Suppressor macrophage (primary cell): ENCODE data around the gene SYNE2.
"Not testable (repeated sequence)": the region's sequence is repeated elsewhere in the genome, so short reads cannot be mapped to it uniquely, and the experiment has no call there.

ENCODE experiments used
- DNase-seq, 4 experiments: peaks; one replicate each; pipeline ENCODE4 v3.0.0-alpha.2; 2020 to 2022

Gene SYNE2

DNA sequence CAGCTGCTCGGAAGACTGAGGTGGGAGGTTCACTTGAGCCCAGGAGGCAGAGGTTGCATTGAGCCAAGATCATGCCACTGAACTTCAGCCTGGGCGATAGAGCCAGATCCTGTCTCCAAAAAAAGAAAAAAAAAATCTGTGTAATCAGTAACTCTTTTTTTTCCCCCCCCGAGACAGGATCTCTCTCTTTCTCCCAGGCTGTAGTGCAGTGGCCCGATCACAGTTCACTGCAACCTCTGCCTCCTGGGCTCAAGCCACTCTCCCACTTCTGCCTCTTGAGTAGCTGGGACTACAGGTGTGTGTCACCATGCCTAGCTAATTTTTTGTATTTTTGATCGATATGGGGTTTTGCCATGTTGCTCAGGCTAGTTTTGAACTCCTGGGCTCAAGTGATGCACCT, 113.6 kb downstream of the SYNE2 start:
- DNase-seq: no peak

DNA sequence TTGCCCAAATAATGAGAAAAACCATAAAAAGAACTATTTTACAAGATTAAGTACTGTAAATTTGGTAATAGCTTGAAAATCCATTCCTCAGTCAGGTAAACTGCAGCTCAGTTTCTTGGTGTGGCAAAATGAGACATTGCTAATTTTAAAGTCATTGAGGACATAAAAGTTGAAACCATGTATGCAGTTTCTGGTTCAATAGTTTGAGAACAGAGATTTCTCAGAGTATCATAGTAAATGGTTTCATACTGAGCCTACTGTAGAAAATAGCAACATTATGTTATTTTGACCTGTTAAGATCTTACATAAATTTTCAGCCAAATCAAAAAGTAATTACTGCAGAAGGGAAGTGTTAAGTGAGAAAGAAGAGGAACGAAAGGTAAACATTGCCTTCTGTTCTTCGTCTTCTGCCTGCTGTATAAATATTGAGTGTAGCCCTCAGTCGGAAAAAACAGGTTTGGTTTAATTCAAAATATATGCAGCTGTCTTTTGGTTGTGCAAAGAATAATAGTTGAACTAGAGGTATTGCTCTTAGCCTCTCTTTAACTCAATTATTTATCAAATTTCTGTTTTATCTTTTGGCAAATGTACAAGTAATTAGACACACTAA, 119.6 kb downstream of the SYNE2 start:
- DNase-seq: no peak

DNA sequence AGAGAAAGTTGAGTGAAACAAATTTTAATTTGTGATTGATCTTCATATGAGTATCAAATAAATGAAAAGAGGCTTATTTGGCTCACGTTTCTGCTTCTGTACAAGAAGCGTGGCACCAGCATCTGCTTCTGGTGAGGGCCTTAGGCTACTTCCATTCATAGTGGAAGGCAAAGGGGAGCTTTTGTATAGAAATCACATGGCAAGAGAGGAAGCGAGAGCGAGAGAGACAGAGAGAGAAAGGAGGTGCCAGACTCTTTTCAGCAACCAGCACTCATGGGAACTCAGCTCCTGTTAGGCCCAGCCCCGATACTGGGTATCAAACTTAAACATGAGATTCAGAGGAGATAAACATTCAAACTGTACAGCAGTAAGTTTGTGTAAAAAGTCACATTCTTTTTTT, 121.4 kb downstream of the SYNE2 start:
- no peak for DNase-seq

DNA sequence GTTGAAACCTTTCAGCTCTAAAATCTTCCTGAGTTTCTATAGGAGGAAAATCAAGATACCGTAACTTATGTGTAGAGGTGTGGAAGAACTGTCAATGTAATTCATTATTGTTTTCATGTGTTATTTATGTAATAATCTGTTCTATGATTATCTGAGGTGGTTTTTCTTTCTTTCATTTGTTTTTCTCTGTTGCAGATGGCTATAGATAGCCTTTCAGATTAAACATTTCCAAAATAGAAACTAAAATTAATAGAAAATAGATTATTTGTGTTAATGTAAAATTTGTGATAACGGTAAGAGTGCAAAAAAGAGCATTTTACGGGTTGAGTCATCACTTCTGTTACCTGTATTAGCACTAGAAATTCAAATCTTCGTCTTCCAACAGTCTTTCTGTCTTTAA, 128.8 kb downstream of the SYNE2 start:
- DNase-seq: no peak

DNA sequence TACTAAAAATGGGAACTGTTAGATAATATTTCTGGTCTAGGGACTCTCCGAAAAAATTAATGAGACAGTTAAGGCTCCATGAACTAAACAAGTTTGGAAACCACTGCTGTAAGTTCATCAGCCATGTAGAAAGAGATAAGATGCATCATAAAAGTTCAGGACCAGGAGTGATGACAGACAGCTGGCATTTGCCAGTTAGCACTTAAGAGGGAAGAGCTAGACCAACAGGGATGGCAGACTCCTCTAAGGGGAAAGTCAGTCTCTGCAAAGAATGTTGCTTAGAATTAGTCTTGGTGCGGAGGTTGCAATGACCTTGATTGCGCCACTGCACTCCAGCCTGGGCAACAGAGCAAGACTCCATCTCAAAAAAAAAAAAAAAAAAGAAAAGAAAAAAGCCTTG, 129.4 kb downstream of the SYNE2 start:
- no peak for DNase-seq

DNA sequence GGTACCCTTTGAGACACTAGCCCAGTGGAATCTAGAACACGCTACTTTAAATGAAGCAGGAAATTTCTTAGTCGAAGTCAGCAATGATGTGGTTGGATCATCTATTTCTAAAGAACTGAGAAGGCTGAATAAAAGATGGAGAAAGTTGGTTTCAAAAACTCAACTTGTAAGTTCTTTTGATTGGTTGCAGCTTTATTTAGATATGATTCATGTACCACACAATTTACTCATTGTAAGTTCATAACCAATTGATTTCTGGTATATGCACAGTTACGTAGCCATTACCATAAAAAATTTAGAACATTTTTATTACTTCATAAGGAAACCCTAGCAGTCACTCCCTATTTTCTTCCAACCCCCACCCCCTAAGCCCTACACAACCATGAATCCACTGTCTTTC, 129.8 kb downstream of the SYNE2 start:
- DNase-seq: no peak

DNA sequence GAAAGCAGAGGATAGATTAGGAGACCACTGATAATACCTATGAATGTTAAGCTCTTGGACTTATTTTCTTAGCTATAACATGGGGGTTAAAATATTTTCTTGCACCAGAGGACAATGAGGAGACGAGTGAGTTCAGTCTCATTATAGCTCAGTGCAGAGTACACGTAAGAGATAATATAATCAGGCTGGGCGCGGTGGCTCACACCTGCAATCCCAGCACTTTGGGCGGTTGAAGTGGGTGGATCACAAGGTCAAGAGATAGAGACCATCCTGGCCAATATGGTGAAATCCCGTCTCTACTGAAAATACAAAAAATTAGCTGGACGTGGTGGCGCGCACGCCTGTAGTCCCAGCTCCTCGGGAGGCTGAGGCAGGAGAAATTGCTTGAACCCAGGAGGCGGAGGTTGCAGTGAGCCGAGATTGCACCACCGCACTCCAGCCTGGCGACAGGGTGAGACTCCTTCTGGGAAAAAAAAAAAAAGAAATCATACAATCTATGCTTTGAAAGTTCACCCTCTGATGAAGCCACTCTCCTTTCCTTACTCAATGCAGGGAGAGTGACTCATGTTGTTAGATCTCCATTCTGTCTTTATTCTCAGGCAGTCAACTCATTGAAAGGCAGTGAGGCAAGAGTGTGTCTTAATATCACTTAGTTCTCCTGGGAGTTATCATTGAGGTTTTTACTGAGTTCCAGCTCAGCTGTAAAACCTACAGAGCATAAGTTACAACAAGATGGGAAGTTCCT, 134.2 kb downstream of the SYNE2 start:
- peak in 1 of 4 experiments; percentile 8 for DNase-seq

DNA sequence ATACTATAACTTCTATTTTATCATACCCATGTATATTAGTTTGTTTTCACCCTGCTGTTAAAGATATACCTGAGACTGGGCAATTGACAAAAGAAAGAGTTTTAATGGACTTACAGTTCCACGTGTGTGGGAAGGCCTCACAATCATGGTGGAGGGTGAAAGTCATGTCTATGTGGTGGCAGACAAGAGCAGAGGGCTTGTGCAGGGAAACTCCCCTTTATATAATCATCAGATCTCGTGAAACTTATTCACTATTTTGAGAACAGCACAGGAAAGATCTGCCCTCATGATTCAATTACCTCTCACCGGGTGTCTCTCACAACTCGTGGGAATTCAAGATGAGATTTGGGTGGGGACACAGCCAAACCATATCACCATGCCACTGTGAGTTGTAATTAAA, 135.8 kb downstream of the SYNE2 start:
- no peak for DNase-seq

DNA sequence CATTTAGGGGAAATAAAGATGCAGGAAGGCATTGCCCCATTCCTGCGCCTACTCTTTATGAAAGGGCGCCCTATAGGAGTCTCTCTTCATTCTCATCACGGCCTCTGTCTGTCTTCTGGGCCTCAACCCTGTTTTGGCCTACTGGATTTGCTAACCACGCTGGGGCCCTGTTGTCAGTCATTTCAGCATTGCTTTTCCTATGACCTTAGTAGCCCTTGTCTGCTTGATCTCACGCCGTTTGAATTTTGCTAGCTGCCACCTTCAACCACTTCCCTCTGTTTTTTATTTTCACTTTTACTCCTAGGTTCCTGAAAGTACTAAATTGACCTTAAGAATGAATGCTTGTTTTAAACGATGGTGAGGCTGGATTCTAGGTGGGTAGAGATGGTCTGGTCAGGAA, 139.0 kb downstream of the SYNE2 start:
- DNase-seq: peak in 1 of 4 experiments; percentile 2

DNA sequence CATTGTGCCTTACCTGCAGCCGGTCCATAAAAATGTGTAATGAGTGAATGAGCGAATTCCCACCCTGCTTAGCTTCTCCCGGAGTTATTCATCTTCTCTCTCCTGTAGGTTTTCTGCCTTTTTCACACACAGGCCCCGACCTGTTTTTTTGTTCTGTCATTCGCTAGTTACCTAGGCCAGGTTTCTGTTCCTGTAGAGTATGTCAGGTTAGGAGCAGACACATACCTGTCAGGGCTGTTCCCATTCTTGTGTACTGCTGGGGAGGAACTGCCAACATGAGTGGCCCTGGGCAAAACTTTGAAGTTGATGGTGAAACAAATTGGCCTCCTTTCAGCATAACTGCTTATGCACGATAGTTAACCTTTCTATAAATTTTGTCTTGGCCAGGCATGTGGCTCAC, 140.1 kb downstream of the SYNE2 start:
- DNase-seq: no peak

DNA sequence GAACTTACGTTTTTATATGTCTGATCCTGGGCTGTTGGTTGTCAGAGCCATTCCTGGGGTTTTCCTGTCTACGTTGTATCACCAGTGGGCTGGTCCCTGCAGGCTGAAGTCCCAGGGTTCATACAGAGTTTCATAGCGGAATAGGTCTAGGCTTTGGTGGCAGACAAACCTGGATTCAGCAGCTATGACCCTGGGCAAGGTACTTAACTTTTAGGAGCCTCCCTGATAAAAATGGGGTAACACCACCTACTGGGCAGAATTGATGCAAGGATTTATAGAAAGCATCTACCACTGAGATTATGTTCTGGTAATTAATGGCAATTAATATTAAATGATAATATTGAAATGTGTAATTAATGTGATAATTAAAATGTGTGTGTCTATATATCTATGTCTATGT, 141.2 kb downstream of the SYNE2 start:
- DNase-seq: no peak

DNA sequence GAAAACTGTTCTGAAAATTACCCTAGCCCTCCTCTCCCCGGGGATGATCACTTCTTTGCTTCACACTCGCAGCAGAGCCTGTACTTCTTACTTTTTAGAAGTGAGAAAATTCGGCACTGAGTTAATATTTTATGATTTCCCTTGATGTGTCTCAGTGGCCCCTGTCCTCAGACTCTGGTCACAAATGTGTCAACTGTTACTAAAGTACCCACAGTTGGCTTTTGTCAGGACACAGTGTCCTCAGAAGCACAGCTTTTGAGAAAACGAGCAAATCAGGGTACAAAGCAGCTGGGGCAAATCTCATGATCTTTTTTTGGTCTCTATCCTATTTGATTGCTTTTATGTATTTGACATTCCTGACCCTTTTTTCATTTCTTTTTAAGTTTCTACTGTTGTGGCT, 142.5 kb downstream of the SYNE2 start:
- no peak for DNase-seq

DNA sequence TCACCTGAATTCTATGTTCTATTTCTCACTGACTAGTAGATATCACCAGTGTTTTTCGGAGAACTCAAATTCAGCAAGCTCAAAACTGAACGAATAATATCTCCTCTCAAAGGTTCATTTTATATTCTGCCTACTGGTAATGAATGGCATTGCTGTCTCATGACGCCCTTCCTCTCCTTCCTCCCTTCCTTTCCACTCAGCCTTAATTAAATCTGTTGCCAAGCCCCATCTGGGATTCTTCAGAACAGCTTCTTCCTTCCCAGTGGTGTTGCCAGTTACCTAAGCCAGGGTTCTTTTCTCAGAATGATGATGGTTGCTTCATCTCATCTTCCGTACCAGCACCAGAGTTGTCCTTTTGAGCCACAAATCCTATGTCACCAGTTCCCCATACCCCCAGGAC, 143.2 kb downstream of the SYNE2 start:
- no peak for DNase-seq

DNA sequence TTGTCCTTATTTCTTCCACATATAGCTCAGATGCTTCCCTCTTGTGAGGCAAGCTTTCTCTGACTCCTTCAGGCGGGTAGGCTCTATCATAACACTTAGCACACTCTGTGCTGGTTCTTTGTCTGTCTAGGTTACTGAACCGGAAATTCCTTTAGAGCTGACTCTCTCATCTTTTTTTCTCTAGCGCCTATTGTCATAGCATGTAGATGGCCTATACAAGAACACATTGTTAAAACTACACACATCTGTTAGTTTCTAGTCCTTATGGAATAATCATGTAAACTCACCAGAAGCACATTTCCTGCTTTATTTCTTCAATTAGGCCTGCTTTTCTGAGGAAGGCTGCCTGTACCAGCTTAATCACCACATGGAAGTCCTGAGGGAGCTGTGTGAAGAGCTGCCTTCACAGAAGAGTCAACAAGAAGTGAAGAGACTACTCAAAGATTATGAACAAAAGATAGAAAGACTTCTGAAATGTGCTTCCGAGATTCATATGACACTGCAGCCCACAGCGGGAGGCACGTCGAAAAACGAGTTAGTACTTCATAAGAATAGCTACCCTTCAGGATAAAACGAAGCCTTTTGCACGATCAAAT, 143.9 kb downstream of the SYNE2 start:
- no peak for DNase-seq

DNA sequence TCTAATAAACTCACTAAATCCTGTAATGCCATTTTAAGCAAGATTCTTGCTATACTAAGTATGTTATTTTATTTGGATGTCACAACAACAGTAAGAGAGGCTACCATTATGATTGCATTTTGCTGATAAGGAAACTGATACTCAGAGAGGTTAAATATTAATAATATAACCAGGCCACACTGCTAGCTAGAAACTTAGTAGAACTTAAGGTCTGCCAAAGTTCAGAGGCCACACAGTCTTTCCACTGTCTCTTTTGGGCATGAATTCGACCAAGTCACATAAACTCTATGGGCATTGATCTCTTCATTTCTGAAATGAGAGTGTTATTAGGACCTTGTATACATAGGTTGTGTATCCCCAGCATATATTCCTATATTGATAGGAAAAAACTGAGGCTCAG, 147.9 kb downstream of the SYNE2 start:
- DNase-seq: no peak

DNA sequence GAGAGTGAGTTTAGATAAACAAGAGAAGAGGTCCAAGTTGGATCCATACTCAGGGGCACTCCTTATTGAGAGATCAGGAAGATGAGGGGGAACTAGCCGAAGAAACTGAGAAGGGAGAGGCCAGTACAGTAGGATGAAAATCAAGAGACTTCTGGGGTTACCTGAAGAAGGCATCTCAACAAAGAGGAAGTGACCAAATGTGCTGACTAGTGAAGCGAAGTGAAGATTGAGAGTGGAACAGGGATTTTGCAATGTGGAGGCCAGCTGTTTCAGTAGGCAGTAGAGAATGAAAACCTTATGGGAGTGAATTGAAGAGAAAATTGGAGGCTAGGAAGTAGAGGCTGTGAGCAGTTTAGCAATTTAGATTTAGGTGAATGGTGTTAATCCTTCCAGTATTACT, 153.0 kb downstream of the SYNE2 start:
- DNase-seq: peak in 1 of 4 experiments; percentile 6

DNA sequence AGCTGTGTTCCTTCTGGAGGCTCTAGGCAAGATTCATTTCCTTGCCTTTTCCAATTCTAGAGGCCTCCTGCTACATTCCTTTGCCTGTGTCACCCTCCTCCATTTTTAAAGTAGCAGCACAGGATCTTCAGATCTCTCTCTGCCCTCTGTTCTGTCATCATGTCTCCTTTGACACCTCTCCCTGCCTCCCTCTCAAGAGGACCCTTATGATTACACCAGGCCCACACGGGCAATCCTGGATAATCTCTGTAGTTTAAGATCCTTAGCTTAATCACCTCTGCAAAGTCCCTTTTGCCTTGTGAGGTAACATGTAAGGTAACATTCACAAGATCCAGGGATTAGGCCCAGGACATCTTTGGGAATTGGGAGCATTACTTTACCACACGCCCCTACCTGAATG, 155.2 kb downstream of the SYNE2 start:
- no peak for DNase-seq

DNA sequence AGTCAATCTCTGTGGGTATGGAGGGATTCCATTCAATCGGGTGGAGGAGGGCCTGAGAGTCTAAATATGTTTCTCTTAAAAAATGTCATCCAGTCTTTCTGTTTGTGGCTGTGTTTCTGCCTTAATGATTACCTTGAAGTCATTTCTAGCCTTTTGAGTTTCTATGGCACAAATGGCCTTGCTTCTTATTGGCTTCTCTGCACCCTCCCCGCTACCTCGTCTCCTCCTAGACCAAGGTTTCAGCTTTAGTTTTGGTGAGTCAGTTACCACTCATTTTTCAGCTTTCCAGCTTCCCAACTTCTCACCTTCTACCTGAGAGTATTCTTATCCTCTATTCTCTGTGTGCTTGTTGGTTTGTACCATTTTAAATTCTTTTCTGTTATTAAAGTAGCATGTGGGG, 159.2 kb downstream of the SYNE2 start:
- DNase-seq: no peak

DNA sequence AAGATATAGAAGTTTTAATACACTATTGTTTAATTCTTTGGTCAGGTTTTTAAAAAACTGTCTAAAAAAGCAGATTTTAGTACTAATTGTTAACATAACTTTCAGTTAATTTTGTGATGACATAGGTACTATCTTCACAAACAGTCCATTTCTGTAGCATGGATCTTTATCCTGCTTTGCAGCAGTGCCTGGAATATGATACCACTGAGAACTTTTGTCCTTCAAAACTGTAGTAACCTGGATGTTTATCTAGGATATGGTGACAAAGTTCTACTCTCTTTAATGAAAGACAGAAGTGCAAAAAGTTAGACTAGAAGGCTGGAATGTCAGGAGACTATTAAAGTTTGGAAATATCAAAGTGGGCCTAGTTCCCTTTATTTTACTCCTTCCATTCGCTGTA, 159.9 kb downstream of the SYNE2 start:
- no peak for DNase-seq

DNA sequence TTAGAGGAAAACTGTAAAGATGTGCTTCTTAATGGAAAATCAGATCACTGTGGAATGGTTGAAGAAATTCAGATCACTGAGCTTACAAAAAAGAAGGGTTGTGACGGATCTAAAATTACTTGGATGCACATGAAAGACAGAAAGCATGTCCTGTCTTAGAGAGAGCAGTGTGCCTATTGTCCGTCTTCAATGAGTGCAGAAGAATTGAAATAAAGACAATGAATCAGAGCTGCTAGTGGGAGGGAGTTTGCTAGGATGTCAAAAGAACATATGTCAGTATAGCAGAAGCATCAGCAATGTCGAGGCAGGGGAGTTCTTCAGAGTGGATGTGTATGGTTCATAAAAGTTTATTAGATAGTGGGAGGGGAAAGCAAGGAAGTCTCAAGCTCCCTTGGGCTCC, 172.7 kb downstream of the SYNE2 start:
- DNase-seq: no peak

DNA sequence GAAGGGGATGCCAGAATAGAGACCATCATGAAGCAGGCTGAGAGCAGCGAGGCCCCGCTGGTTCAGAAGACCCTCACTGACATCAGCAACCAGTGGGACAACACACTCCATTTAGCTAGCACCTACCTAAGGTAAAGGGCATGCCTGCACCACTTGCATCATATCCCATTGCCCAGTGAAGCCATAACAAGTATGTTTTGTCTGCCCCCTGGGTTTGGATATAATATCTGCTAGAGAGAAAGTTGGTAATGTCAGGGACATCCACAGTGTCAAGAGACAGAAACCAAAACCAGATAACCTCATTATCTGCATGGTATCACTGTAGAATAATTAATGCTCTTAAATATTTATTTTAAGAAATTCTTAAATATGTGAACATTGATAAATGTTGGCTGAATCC, 173.8 kb downstream of the SYNE2 start:
- no peak for DNase-seq

DNA sequence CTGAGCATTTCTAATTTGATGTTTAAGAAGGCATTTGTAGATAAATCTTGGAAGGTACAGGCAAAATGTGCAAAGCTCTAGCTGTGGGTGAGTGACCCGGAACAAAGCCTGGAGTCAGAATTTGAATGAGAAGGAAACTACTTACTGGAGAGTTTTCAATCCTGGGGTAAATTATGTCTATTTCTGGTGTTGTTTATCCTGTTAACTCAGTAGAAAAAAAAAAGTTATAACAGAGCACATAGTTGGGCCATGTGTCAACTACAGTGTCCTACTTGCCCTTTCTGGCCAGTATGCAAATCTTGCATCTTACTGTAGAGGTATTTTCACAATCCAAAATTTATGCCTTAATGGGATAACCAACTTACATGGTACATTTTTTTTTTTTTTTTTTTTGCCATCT, 182.3 kb downstream of the SYNE2 start:
- DNase-seq: no peak

DNA sequence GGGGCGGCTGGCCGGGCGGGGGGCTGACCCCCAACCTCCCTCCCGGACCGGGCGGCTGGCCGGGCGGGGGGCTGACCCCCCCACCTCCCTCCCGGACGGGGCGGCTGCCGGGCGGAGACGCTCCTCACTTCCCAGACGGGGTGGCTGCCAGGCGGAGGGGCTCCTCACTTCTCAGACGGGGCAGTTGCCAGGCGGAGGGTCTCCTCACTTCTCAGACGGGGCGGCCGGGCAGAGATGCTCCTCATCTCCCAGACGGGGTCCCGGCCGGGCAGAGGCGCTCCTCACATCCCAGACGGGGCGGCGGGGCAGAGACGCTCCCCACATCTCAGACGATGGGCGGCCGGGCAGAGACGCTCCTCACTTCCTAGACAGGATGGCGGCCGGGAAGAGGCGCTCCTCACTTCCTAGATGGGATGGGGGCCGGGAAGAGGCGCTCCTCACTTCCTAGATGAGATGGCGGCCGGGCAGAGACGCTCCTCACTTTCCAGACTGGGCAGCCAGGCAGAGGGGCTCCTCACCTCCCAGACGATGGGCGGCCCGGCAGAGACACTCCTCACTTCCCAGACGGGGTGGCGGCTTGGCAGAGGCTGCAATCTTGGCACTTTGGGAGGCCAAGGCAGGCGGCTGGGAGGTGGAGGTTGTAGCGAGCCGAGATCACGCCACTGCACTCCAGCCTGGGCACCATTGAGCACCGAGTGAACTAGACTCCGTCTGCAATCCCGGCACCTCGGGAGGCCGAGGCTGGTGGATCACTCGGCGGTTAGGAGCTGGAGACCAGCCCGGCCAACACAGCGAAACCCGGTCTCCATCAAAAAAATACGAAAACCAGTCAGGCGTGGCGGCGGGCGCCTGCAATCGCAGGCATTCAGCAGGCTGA, 185.3 kb downstream of the SYNE2 start:
- DNase-seq: not testable (repeated sequence)
